GM12878 (cell line): ENCODE measurements around the gene TMED6. TPM values are rescaled to one million over a fixed set of nuclear protein-coding genes. Genes with fewer than 3 reads are reported as not detected.
A peak's percentile ranks its signal among the peaks of the same experiment; 100 is the strongest.

Experiments
- ATAC-seq: fragments of 200-7000 bp; cut with Tn5 transposase; 3 replicates; pipeline ENCODE4 v1.9.1; 2020; ENCODE audit warnings: mild to moderate bottlenecking, moderate library complexity
- BruUV-seq: library from RNA; stranded (reverse); fragments of 400-500 nt; replicated peaks from 2 replicates; lab custom pipeline; 2021; lab: Mats Ljungman, UMichigan
- CTCF ChIA-PET: fragments of 300-600 bp; sonication (Branson Sonifier 250); formaldehyde crosslinking; extraction: SDS; loops from one replicate; lab custom pipeline; 2021; ENCODE audit warnings: inconsistent platforms; lab: Yijun Ruan, JAX
- POLR2A ChIA-PET: fragments of 350-600 bp; formaldehyde crosslinking; extraction: SDS; loops from one replicate; lab custom pipeline; 2021; ENCODE audit warnings: inconsistent platforms; lab: Charles Lee
- RAD21 ChIA-PET: fragments of 300-600 bp; sonication (Branson Sonifier 250); formaldehyde crosslinking; loops from one replicate; lab custom pipeline; 2023; ENCODE audit warnings: antibody characterized with exemption; ENCODE audit not compliant: unreplicated experiment; lab: Charles Lee
- SMC1A ChIA-PET: fragments of 300-600 bp; sonication (Branson Sonifier 250); formaldehyde crosslinking; loops from one replicate; lab custom pipeline; 2023; ENCODE audit not compliant: unreplicated experiment, uncharacterized antibody; lab: Charles Lee
- DNase-seq: peaks from one replicate; pipeline ENCODE4 v3.0.0-alpha.2; 2011; ENCODE audit warnings: low read depth, low spot score
- FAIRE-seq: peaks from 3 replicates; lab custom pipeline; 2011; peaks lifted over from hg19 to GRCh38; lab: Jason Lieb, UNC
- H2AFZ ChIP-seq: 2 replicates; pipeline ENCODE4 v1.6.0; 2011; ENCODE audit warnings: low read depth, low read length, control low read depth; ENCODE audit not compliant: control insufficient read depth
- H3K27ac ChIP-seq: 2 replicates; pipeline ENCODE4 v1.5.1; 2011; ENCODE audit warnings: control low read depth; ENCODE audit not compliant: control insufficient read depth, insufficient read depth
- H3K27me3 ChIP-seq, 2 experiments: replicated peaks in 1 of 2; 2 replicates each; pipeline versions ENCODE4 v1.6.0 to v1.6.1; 2011; ENCODE audit warnings: low read length in 1 of 2; ENCODE audit not compliant: control insufficient read depth in 2 of 2, insufficient read depth in 2 of 2
- H3K36me3 ChIP-seq, 2 experiments: 2 replicates each; pipeline ENCODE4 v1.5.1; 2011; ENCODE audit warnings: low read length in 1 of 2; ENCODE audit not compliant: control insufficient read depth in 2 of 2, insufficient read depth in 2 of 2
- H3K4me1 ChIP-seq: 2 replicates; pipeline ENCODE4 v1.6.1; 2011; ENCODE audit warnings: mild to moderate bottlenecking, low read length, moderate library complexity, mixed read lengths; ENCODE audit not compliant: control insufficient read depth, insufficient read depth
- H3K4me2 ChIP-seq: 2 replicates; pipeline ENCODE4 v1.6.0; 2011; ENCODE audit warnings: control low read depth; ENCODE audit not compliant: control insufficient read depth, insufficient read depth
- H3K4me3 ChIP-seq: fragments of 200-600 bp; sonication (generic); 2 replicates; pipeline ENCODE4 v1.5.1; 2016
- H3K79me2 ChIP-seq: 2 replicates; pipeline ENCODE4 v1.6.0; 2011; ENCODE audit warnings: low read length; ENCODE audit not compliant: control insufficient read depth, insufficient read depth
- H3K9ac ChIP-seq: 2 replicates; pipeline ENCODE4 v1.8.0; 2011; ENCODE audit warnings: low read length, control low read depth, mixed read lengths; ENCODE audit not compliant: control insufficient read depth, insufficient read depth
- H3K9me3 ChIP-seq: replicated peaks from 3 replicates; pipeline ENCODE4 v1.5.1; 2011; ENCODE audit warnings: mild to moderate bottlenecking, low read length; ENCODE audit not compliant: control insufficient read depth, insufficient read depth
- H4K20me1 ChIP-seq: 2 replicates; pipeline ENCODE4 v1.6.0; 2011; ENCODE audit not compliant: control insufficient read depth, insufficient read depth
- IRF3 ChIP-seq: fragments of 450-650 bp; IDR thresholded peaks from 2 replicates; pipeline ENCODE4 v1.6.1; 2014; ENCODE audit warnings: mild to moderate bottlenecking
- POLR2A ChIP-seq: IDR thresholded peaks from 2 replicates; pipeline ENCODE4 v1.6.1; 2011; ENCODE audit warnings: low read depth, mild to moderate bottlenecking, low read length
- ZBTB4 ChIP-seq: fragments of 450-650 bp; formaldehyde crosslinking; IDR thresholded peaks from 2 replicates; pipeline ENCODE4 v1.4.0; 2022; ENCODE audit warnings: mild to moderate bottlenecking, moderate library complexity
- WGBS: methylation state at CpG from one replicate; pipeline ENCODE4 v1.1.6; 2016; ENCODE audit warnings: low lambda C conversion rate; ENCODE audit not compliant: insufficient replicate concordance, insufficient coverage; ENCODE audit errors: missing lambda C conversion rate; 5-methylcytosine and 5-hydroxymethylcytosine counted together
- in situ Hi-C: fragments of 300-500 bp; cut with MboI; formaldehyde crosslinking; loops from 9 replicates; pipeline ENCODE4 v1.14.3; 2018; ENCODE audit warnings: mixed read lengths
- intact Hi-C: fragments of 100-400 bp; cut with micrococcal nuclease; formaldehyde crosslinking; loops from one replicate; pipeline ENCODE4 v1.14.2; 2022; ENCODE audit not compliant: unreplicated experiment
- polyA plus RNA-seq, 11 experiments: library from polyadenylated mRNA; depleted of rRNA in 4 of 11; unstranded in 6 of 11; stranded (reverse) in 5 of 11; fragments of >200 nt; fragmentation: Nextera tagmentation in 4 of 11; fragmentation: Illumina TruSeq in 1 of 11; extraction: Ambion mirVana in 4 of 11; extraction: Trizol in 1 of 11; gene quantifications; 1 replicate in 1 of 11; 2 replicates in 10 of 11; pipeline versions ENCODE4 v1.2.1 to v1.2.3, GENCODE V29; 2011 to 2016; ENCODE audit warnings: inconsistent platforms in 2 of 11, missing spikeins in 2 of 11, low read depth in 1 of 11
- total RNA-seq, 4 experiments: library from RNA; depleted of rRNA in 3 of 4; stranded (reverse); fragments of >200 nt in 3 of 4; fragmentation: Illumina TruSeq in 1 of 4; extraction: Trizol in 1 of 4; gene quantifications; 2 replicates each; pipeline versions ENCODE4 v1.2.1 to v1.2.3, GENCODE V29; 2013 to 2021

Gene TMED6
- total and polyA plus RNA-seq, 10 of the 15 experiments (the other 5 are each of a cell fraction or from before 2014, with no cell fraction given): 0.27 to 1.7 (median 0.78) TPM

DNA sequence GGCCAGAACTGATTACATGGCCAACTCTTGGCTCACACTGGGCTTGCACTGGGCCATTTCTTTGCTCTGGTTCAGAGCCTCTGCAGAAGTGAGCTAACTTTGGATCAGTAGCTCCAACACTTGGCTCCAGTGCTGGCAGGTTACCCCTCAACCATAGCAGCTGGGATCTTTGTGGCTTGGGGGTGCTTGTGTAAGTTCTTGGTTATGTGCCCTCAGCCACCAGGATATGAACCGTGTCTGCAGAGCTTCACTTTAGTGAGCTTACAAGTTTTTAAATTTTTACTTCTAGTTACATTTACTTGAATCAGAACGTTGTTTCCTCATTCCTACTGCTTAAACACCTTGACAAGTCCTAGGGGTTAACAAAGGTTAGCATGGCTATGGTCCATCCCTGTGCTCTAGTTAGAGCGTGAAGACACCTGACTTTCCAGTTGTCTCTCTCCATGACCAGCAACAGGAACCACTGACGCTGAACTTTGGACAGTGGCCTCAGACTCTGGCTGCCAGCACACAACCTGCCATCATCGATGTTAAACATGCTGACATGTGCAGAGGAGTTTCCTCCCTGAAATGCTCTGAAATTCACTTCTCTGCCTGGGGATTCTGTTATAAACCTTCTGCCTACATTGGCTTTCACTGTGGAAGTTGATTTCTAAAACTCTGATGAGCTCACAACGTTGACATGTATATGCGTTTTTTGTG is 25.3 kb downstream of the TMED6 start:
- WGBS: 48% methylated on average over 7 of the region's 7 CpGs
- intact Hi-C loops: no loop called here
- TSS peak; percentile 21 for BruUV-seq
- no peak for DNase-seq
- no peak for FAIRE-seq
- Histone ChIP-seq H3K4me2 (peak overlapping the region; percentile 44), H3K9ac (0 out of 2 replicates have a peak overlapping the region, but pooled peaks have one; percentile 9), H2AFZ (no peak overlapping the region), H3K4me3 (peak overlapping the region; percentile 34; the same call in 1 of the 2 replicates), H3K79me2 (peaks cover 62% of the 10 kb centered on the region), H3K9me3 (no peaks in the 10 kb centered on the region), H3K27ac (no peak overlapping the region), H3K36me3 (peaks cover 25 to 41% of the 10 kb centered on the region in 2 experiments), H3K4me1 (peaks cover 10% of the 10 kb centered on the region), H4K20me1 (peaks cover 8% of the 10 kb centered on the region; the same call in 1 of the 2 replicates), H3K27me3 (no peaks in the 10 kb centered on the region)
- ATAC-seq: no peak
- RAD21 ChIA-PET: interaction anchor here (0.8 to 1.0 kb wide), 2 partner anchors 15 to 31 kb away, joined by 3 to 4 read pairs; partner anchors contain the start of gene VPS4A
- no peak for TF ChIP-seq IRF3
- 0 out of 2 replicates have a peak, but pooled peaks have one; percentile 15 for TF ChIP-seq POLR2A
- CTCF ChIA-PET: interaction anchor here (0.6 to 2.0 kb wide), 7 partner anchors 11 to 860 kb away, joined by 3 to 7 read pairs (median 3); partner anchors contain the start of genes COG8 and NIP7
- SMC1A ChIA-PET: interaction anchor here (0.6 to 2.5 kb wide), 8 partner anchors 14 to 470 kb away, joined by 3 to 6 read pairs (median 3); no protein-coding TSS in a partner anchor
- in situ Hi-C loops: no loop called here
- POLR2A ChIA-PET: interaction anchor here (0.6 to 6.6 kb wide), 7 partner anchors 9 to 796 kb away, joined by 3 to 42 read pairs (median 4); partner anchors contain the start of genes COG8 and NIP7

DNA sequence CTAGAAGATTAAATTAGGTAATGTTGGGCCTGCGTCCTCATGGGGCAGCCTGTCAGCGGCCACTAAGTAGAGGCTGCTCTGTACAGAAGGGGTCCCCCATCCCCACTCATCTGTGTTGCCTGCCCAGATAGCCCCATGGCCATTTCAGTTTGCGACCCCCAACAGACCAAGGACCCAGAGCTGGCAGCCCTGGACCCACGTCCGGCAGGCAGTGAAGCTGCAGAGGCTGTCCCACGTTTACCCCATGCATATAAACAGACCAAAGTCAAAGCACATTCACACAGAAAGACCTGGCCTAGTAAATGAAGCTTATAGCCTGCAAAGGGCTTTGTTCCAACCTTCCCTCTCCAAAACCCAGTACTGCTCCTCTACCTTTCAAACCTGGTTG is 25.8 kb downstream of the TMED6 start:
- Histone ChIP-seq H2AFZ (no peak overlapping the region), H3K79me2 (peaks cover 61% of the 10 kb centered on the region), H3K9me3 (no peaks in the 10 kb centered on the region), H3K9ac (no peak overlapping the region), H3K4me3 (peak overlapping the region; percentile 34; the same call in 1 of the 2 replicates), H3K4me1 (peaks cover 10% of the 10 kb centered on the region), H3K4me2 (peak overlapping the region; percentile 5; the same call in 1 of the 2 replicates), H3K27me3 (no peaks in the 10 kb centered on the region), H3K27ac (no peak overlapping the region), H3K36me3 (peaks cover 30 to 47% of the 10 kb centered on the region in 2 experiments), H4K20me1 (peaks cover 8% of the 10 kb centered on the region; the same call in 1 of the 2 replicates)
- ChIA-PET POLR2A (interaction anchor here (0.6 to 6.6 kb wide), 3 partner anchors 8 to 192 kb away, joined by 4 to 42 read pairs (median 5); partner anchors contain the start of genes COG8 and NIP7), RAD21 (interaction anchor here (0.8 kb wide), 1 partner anchor 32 kb away, joined by 3 read pairs; no protein-coding TSS in a partner anchor), SMC1A (interaction anchor here (0.8 to 2.5 kb wide), 6 partner anchors 13 to 470 kb away, joined by 3 to 6 read pairs (median 4); no protein-coding TSS in a partner anchor), CTCF (interaction anchor here (1.0 to 2.0 kb wide), 3 partner anchors 11 to 70 kb away, joined by 3 to 7 read pairs (median 3); no protein-coding TSS in a partner anchor)
- 87% methylated on average over 6 of the region's 6 CpGs for WGBS
- no peak for FAIRE-seq
- TF ChIP-seq ZBTB4 (CRISPR knock-in tag) (no peak), POLR2A (0 out of 2 replicates have a peak, but pooled peaks have one; percentile 27)
- no peak for ATAC-seq
- DNase-seq: no peak
- no TSS peak for BruUV-seq
- intact Hi-C loops: no loop called here
- in situ Hi-C loops: no loop called here
